Ishikawa (cell line): Measurements from ENCODE around the gene COQ2.

ENCODE experiments used
- CEBPB ChIP-seq: IDR thresholded peaks from 2 replicates; pipeline ENCODE4 v1.6.1; 2012
- CREB1 ChIP-seq: IDR thresholded peaks from 2 replicates; pipeline ENCODE4 v1.6.1; 2012; ENCODE audit warnings: low read depth
- EGR1 ChIP-seq: IDR thresholded peaks from 2 replicates; pipeline ENCODE4 v1.6.1; 2012
- EP300 ChIP-seq: IDR thresholded peaks from 2 replicates; pipeline ENCODE4 v1.6.1; 2012; ENCODE audit warnings: borderline replicate concordance
- FOXM1 ChIP-seq: IDR thresholded peaks from 2 replicates; pipeline ENCODE4 v1.6.1; 2012; ENCODE audit warnings: low read depth, borderline replicate concordance
- NFIC ChIP-seq: IDR thresholded peaks from 2 replicates; pipeline ENCODE4 v1.6.1; 2012
- RAD21 ChIP-seq: IDR thresholded peaks from 2 replicates; pipeline ENCODE4 v1.6.1; 2012; ENCODE audit warnings: low read depth
- REST ChIP-seq: IDR thresholded peaks from 2 replicates; pipeline ENCODE4 v1.6.1; 2012; ENCODE audit warnings: low read depth, mild to moderate bottlenecking
- TAF1 ChIP-seq: IDR thresholded peaks from 2 replicates; pipeline ENCODE4 v1.6.1; 2012; ENCODE audit warnings: low read depth, mild to moderate bottlenecking
- TCF12 ChIP-seq: IDR thresholded peaks from 2 replicates; pipeline ENCODE4 v1.6.1; 2012; ENCODE audit warnings: low read depth
- TEAD4 ChIP-seq: IDR thresholded peaks from 2 replicates; pipeline ENCODE4 v1.6.1; 2012
- USF1 ChIP-seq: IDR thresholded peaks from 2 replicates; pipeline ENCODE4 v1.6.1; 2012
- YY1 ChIP-seq: IDR thresholded peaks from 2 replicates; pipeline ENCODE4 v1.6.1; 2012; ENCODE audit warnings: low read depth
- ZBTB7A ChIP-seq: IDR thresholded peaks from 2 replicates; pipeline ENCODE4 v1.6.1; 2012; ENCODE audit warnings: low read depth
- TF ChIP-seq, protein P1 (sequence below): IDR thresholded peaks from 2 replicates; pipeline ENCODE4 v1.6.1; 2012

The COQ2 gene

DNA sequence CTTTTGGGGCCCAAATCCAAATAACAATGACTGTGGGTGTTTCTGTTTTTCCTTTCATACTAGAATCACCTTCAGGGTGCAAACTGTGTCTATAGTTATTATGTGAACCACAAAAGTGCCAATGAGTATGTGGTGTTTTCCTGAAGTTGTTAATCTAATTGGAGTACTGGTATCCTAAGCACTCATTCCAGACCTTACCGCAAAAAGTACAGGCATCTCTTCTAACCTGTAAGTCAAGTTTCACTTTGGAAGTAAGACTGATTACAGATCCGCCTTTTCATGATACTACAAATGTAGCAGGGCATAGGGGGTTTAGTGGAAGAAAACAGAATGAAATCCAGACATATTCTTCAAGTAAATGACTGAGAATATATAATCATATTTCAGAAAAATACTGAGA is 16.1 kb downstream of the COQ2 start:
- no peak for TF ChIP-seq EP300
- no peak for TF ChIP-seq CREB1
- no peak for TF ChIP-seq ZBTB7A
- TF ChIP-seq TCF12, result no peak
- no peak for TF ChIP-seq REST
- no peak for TF ChIP-seq YY1
- no peak for TF ChIP-seq TAF1
- no peak for TF ChIP-seq NFIC
- TF ChIP-seq CEBPB, result no peak
- TF ChIP-seq EGR1, result no peak
- TF ChIP-seq RAD21, result no peak
- TF ChIP-seq, protein P1, sequence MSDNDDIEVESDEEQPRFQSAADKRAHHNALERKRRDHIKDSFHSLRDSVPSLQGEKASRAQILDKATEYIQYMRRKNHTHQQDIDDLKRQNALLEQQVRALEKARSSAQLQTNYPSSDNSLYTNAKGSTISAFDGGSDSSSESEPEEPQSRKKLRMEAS, result no peak
- no peak for TF ChIP-seq USF1

GRCh38 chr4:83267830-83268475 is 16.6 kb downstream of the COQ2 start:
- TF ChIP-seq ZBTB7A (no peak), RAD21 (no peak), FOXM1 (no peak), TAF1 (no peak), EP300 (no peak), YY1 (no peak), TCF12 (no peak), REST (no peak), EGR1 (no peak), CREB1 (no peak), NFIC (no peak)

DNA sequence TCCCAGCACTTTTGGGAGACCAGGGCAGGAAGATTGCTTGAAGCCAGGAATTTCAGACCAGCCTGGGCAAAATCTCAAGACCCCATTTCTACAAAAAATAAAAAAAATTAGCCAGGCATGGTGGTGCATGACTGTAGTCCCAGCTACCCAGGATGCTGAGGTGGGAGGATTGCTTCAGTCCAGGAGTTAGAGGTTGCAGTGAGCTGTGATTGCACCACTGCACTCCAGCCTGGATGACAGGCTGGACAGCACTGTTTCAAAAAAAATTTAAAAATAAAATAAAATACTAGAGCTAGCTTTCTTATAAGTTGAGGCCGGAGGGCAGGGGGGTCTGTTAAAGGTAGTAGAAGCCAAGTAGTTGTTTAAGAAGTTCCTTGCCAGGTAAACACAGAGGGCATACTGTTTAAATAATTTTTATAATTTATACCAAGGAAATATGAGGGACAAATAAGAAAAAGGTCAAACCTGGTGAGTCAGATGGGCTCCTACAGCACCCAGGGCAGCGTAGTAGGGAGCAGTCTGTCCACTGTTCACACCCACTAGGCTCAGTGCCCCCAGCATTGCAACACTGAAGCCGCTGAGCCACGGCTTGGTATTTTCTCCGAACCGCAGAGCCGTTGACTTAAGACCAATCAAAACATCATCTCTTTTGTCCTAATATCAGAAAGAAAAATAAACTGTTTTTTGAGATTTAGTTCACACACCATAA is 17.3 kb downstream of the COQ2 start:
- no peak for TF ChIP-seq TCF12
- TF ChIP-seq CREB1, result no peak
- no peak for TF ChIP-seq CEBPB
- TF ChIP-seq TAF1, result no peak
- TF ChIP-seq USF1, result no peak
- TF ChIP-seq, protein P1, result no peak
- TF ChIP-seq RAD21, result no peak
- no peak for TF ChIP-seq TEAD4
- TF ChIP-seq YY1, result no peak
- TF ChIP-seq NFIC, result no peak
- no peak for TF ChIP-seq EP300

DNA sequence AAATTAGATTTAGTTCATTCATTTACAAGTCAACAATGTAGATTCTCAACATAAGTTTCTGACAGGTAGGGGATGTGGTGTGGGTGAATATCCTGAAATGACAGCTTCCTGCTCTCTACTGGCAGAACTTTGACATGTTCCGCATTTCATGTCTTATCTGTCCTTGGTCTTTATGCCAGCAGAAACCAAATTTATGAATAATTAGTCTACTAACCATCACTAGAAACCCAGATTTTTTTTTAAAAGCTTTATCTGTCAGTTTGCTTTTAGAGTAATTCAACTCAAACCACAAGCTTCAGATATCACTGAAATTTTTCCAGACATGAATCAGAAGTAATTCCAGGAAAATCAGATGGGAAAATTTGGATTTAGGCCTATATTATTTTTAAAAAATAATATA is 17.9 kb downstream of the COQ2 start:
- TF ChIP-seq CEBPB (no peak), CREB1 (no peak), NFIC (no peak), TCF12 (no peak)

GRCh38 chr4:83263106-83263505 is 21.5 kb downstream of the COQ2 start:
- TF ChIP-seq YY1 (no peak), CEBPB (no peak), ZBTB7A (no peak), CREB1 (no peak)
- TF ChIP-seq, protein P1, result no peak

DNA sequence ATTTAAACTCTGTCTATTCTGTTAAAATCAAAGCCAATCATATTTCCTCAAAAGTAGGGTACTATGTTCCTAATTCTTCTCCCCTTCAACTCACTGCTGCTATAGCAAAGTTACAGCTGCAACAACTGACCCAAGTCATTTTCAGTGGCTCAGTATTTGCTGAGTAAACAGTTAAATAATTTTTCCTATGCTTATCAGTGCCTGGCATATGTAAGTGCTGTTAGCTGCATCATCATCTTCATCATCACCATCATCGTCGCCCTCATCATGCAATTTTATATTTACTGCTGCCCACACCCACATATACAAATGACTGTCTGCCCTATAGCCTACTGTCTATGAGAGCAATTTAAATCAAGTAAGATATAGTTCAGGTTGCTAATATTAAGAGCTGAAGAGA is 21.9 kb downstream of the COQ2 start:
- TF ChIP-seq CEBPB (no peak), RAD21 (no peak), NFIC (no peak), EP300 (no peak), CREB1 (no peak), EGR1 (no peak), YY1 (no peak), TCF12 (no peak), USF1 (no peak), TAF1 (no peak)
